H1 (cell line): ENCODE results near the gene UBA6. TPM values are rescaled to one million over a fixed set of nuclear protein-coding genes. Genes with fewer than 3 reads are reported as not detected.

Source experiments
- ATF3 ChIP-seq: IDR thresholded peaks from 2 replicates; pipeline ENCODE4 v1.6.1; 2011; ENCODE audit warnings: low read depth, mild to moderate bottlenecking, low read length; ENCODE audit not compliant: insufficient read depth
- CHD2 ChIP-seq: IDR thresholded peaks from 2 replicates; pipeline ENCODE4 v1.6.1; 2012; ENCODE audit warnings: low read length, improper control_type of control experiment
- CHD7 ChIP-seq: fragments of 300-600 bp; sonication (generic); IDR thresholded peaks from 2 replicates; pipeline ENCODE4 v1.7.1; 2012; ENCODE audit warnings: low read length, moderate library complexity, mild to moderate bottlenecking, inconsistent platforms; ENCODE audit not compliant: insufficient replicate concordance
- GABPA ChIP-seq: IDR thresholded peaks from 2 replicates; pipeline ENCODE4 v1.6.1; 2011; ENCODE audit warnings: mild to moderate bottlenecking, low read length, moderate library complexity, borderline replicate concordance; ENCODE audit not compliant: insufficient read depth
- KDM4A ChIP-seq: IDR thresholded peaks from one replicate; pipeline ENCODE4 v1.7.1; 2012; ENCODE audit warnings: low read depth, mild to moderate bottlenecking, moderate library complexity, low read length, inconsistent platforms; ENCODE audit not compliant: severe bottlenecking
- PHF8 ChIP-seq: fragments of 200-600 bp; sonication (generic); conservative IDR thresholded peaks from 2 replicates; pipeline ENCODE4 v1.7.1; 2012; ENCODE audit warnings: low read depth, mild to moderate bottlenecking, inconsistent platforms, low read length, moderate library complexity
- RBBP5 ChIP-seq: IDR thresholded peaks from 2 replicates; pipeline ENCODE4 v1.7.1; 2012; ENCODE audit warnings: low read depth, mild to moderate bottlenecking, inconsistent platforms, low read length, moderate library complexity, borderline replicate concordance
- SAP30 ChIP-seq: fragments of 300-600 bp; sonication (generic); IDR thresholded peaks from 2 replicates; pipeline ENCODE4 v1.7.1; 2012; ENCODE audit warnings: low read length, moderate library complexity, mild to moderate bottlenecking, inconsistent platforms; ENCODE audit not compliant: insufficient read depth, insufficient replicate concordance
- TAF7 ChIP-seq: optimal IDR thresholded peaks from 2 replicates; pipeline ENCODE3; 2011; ENCODE audit warnings: low read depth, mild to moderate bottlenecking, inconsistent platforms, low read length, moderate library complexity, borderline replicate concordance
- TCF12 ChIP-seq: IDR thresholded peaks from 2 replicates; pipeline ENCODE4 v1.6.1; 2011; ENCODE audit warnings: low read depth, mild to moderate bottlenecking, low read length
- polyA plus RNA-seq, 7 experiments: library from polyadenylated mRNA; depleted of rRNA in 3 of 7; stranded (reverse) in 5 of 7; unstranded in 2 of 7; fragments of >200 nt in 5 of 7; fragments of 200-250 nt in 2 of 7; gene quantifications; 1 replicate in 5 of 7; 2 replicates in 1 of 7; 4 replicates in 1 of 7; pipeline versions ENCODE4 v1.2.1 to v1.2.3, GENCODE V29; 2011 to 2013; ENCODE audit warnings: missing spikeins in 2 of 7, mixed read lengths in 2 of 7
- total RNA-seq: library from RNA; stranded (reverse); fragmentation: NEBNext Ultra II Directional; extraction: Animal tissue kit (Norgen Biotek cat#: 25700); gene quantifications from 2 replicates; pipeline ENCODE4 v1.2.1, GENCODE V29; 2021

UBA6 gene
- total and polyA plus RNA-seq, 2 of the 8 experiments (the other 6 are each of a cell fraction or from before 2014, with no cell fraction given): 17.4 to 74.3 TPM

- TF ChIP-seq CHD7: no peak
- no peak for TF ChIP-seq ATF3
- no peak for TF ChIP-seq GABPA
- TF ChIP-seq SAP30: no peak
- TF ChIP-seq KDM4A: no peak
- no peak for TF ChIP-seq PHF8
- no peak for TF ChIP-seq RBBP5
- no peak for TF ChIP-seq TAF7
- no peak for TF ChIP-seq CHD2
- no peak for TF ChIP-seq TCF12
Measured at GRCh38 chr4:67638136-67638535, 62.8 kb downstream of the UBA6 start (continued).
